Body of pancreas (tissue), 4 donors: ENCODE data around the gene NID2. TPM values are rescaled to one million over a fixed set of nuclear protein-coding genes. Genes with fewer than 3 reads are reported as not detected.

Experiments used
- ATAC-seq: fragments of 150-250 bp; one replicate; pipeline ENCODE4 v1.9.1; 2016
- DNase-seq, 4 donors: peaks; one replicate each; pipeline ENCODE4 v3.0.0-alpha.2; 2019
- H3K27ac ChIP-seq, 4 donors: fragments of 200-600 bp; sonication (generic); 1 replicate in 3 of 4; 2 replicates in 1 of 4; pipeline versions ENCODE4 v1.5.1 to v1.6.1; 2016 to 2019; ENCODE audit warnings: mild to moderate bottlenecking in 1 of 4, mixed read lengths in 1 of 4, moderate library complexity in 1 of 4
- H3K27me3 ChIP-seq, 2 donors: fragments of 200-600 bp; sonication (generic); one replicate each; pipeline ENCODE4 v1.6.0; 2016; ENCODE audit warnings: mild to moderate bottlenecking in 1 of 2
- H3K36me3 ChIP-seq, 2 donors: fragments of 200-600 bp; sonication (generic); replicated peaks in 1 of 2; 2 replicates each; pipeline ENCODE4 v1.5.1; 2016; ENCODE audit warnings: low read depth in 2 of 2; ENCODE audit not compliant: insufficient read depth in 1 of 2
- H3K4me1 ChIP-seq: fragments of 200-600 bp; sonication (generic); one replicate; pipeline ENCODE4 v1.6.0; 2016
- H3K4me3 ChIP-seq, 2 donors: fragments of 200-600 bp; sonication (generic); 1 replicate in 1 of 2; 2 replicates in 1 of 2; pipeline ENCODE4 v1.5.1; 2016 to 2019
- H3K9me3 ChIP-seq, 3 donors: fragments of 200-600 bp; sonication (generic); 1 replicate in 2 of 3; 2 replicates in 1 of 3; pipeline ENCODE4 v1.5.1; 2016
- CTCF ChIP-seq, 7 experiments: fragments of 450-650 bp in 4 of 7; fragments of 200-600 bp in 3 of 7; sonication (generic) in 3 of 7; IDR thresholded peaks; one replicate each; pipeline ENCODE4 v1.5.1; 2016 to 2019; ENCODE audit warnings: antibody characterized with exemption in 7 of 7
- POLR2A ChIP-seq, 3 donors: fragments of 450-650 bp; IDR thresholded peaks; one replicate each; pipeline ENCODE4 v1.6.1; 2016; ENCODE audit warnings: antibody characterized with exemption in 3 of 3, mild to moderate bottlenecking in 2 of 3
- WGBS, 2 donors: methylation state at CpG; one replicate each; pipeline ENCODE4 v1.1.5; 2017; 5-methylcytosine and 5-hydroxymethylcytosine counted together
- intact Hi-C: fragments of 100-400 bp; cut with DNase I; formaldehyde crosslinking; loops from one replicate; pipeline ENCODE4 v1.15.1; 2023
- total RNA-seq, 2 donors: library from RNA; depleted of rRNA; stranded (reverse); fragments of >200 nt; gene quantifications; one replicate each; pipeline ENCODE4 v1.1.0, GENCODE V29; 2016

Gene NID2
- total RNA-seq, 2 donors from 2014 or later: 34.6 to 37.6 TPM

- WGBS, 2 donors: 76 to 83% methylated on average over 3 of the region's 3 CpGs
- no peak overlapping the region for H3K4me3 ChIP-seq
- H3K27ac ChIP-seq: no peak overlapping the region
- H3K27me3 ChIP-seq: no peaks in the 10 kb centered on the region
- peaks cover 0 to 19% of the 10 kb centered on the region in 2 donors for H3K36me3 ChIP-seq
- DNase-seq (no peak), ATAC-seq (no peak)
- intact Hi-C loops: no loop called here
- H3K4me1 ChIP-seq: peaks cover 24% of the 10 kb centered on the region
- H3K9me3 ChIP-seq: no peaks in the 10 kb centered on the region
- TF ChIP-seq CTCF (IDR thresholded peaks at IDR 0.05) (no peak), POLR2A (IDR thresholded peaks at IDR 0.05) (no peak)
These were observed 68.2 kb downstream of the NID2 start for GRCh38 chr14:52000696-52001095.

- Histone ChIP-seq H3K4me3 (no peak overlapping the region), H3K27ac (no peak overlapping the region), H3K4me1 (peaks cover 24% of the 10 kb centered on the region), H3K27me3 (no peaks in the 10 kb centered on the region), H3K9me3 (no peaks in the 10 kb centered on the region), H3K36me3 (peaks cover 0 to 14% of the 10 kb centered on the region in 2 donors)
- WGBS, 2 donors: 68 to 81% methylated on average over 3 of the region's 3 CpGs
- ATAC-seq (no peak), DNase-seq (no peak)
- TF ChIP-seq CTCF (IDR thresholded peaks at IDR 0.05): no peak
- no peak for TF ChIP-seq POLR2A (IDR thresholded peaks at IDR 0.05)
- intact Hi-C loops: no loop called here
These were observed 68.8 kb downstream of the NID2 start for GRCh38 chr14:52000019-52000582.

- 59 to 80% methylated on average over 2 of the region's 2 CpGs for WGBS, 2 donors
- intact Hi-C loops: no loop called here
- H3K9me3 ChIP-seq: no peaks in the 10 kb centered on the region
- peaks cover 22% of the 10 kb centered on the region for H3K4me1 ChIP-seq
- DNase-seq (no peak), ATAC-seq (no peak)
- TF ChIP-seq POLR2A (IDR thresholded peaks at IDR 0.05): no peak
- TF ChIP-seq CTCF (IDR thresholded peaks at IDR 0.05): no peak
- no peaks in the 10 kb centered on the region for H3K27me3 ChIP-seq
- no peak overlapping the region for H3K4me3 ChIP-seq
- no peak overlapping the region for H3K27ac ChIP-seq
- H3K36me3 ChIP-seq: peaks cover 0 to 19% of the 10 kb centered on the region in 2 donors
These were observed 69.8 kb downstream of the NID2 start for GRCh38 chr14:51999084-51999483.

- H3K36me3 ChIP-seq: peaks cover 0 to 21% of the 10 kb centered on the region in 2 donors
- H3K4me3 ChIP-seq: no peak overlapping the region
- H3K27ac ChIP-seq: no peak overlapping the region
- no peaks in the 10 kb centered on the region for H3K27me3 ChIP-seq
- no peak for DNase-seq
- H3K4me1 ChIP-seq: peaks cover 15% of the 10 kb centered on the region
- no peaks in the 10 kb centered on the region for H3K9me3 ChIP-seq
- intact Hi-C loops: no loop called here
- ATAC-seq: no peak
- no peak for TF ChIP-seq POLR2A (IDR thresholded peaks at IDR 0.05)
- no peak for TF ChIP-seq CTCF (IDR thresholded peaks at IDR 0.05)
These were observed 70.5 kb downstream of the NID2 start for GRCh38 chr14:51998348-51998747.

GRCh38 chr14:51996148-51996746, 72.6 kb downstream of the NID2 start:
- DNase-seq: peak in 1 of 4 donors; percentile 19
- Histone ChIP-seq H3K4me3 (no peak overlapping the region), H3K27me3 (no peaks in the 10 kb centered on the region), H3K27ac (no peak overlapping the region), H3K9me3 (no peaks in the 10 kb centered on the region), H3K36me3 (peaks cover 0 to 19% of the 10 kb centered on the region in 2 donors), H3K4me1 (peaks cover under 1% of the 10 kb centered on the region)
- peak; percentile 42 for ATAC-seq
- TF ChIP-seq CTCF (IDR thresholded peaks at IDR 0.05): peak; percentile 53 to 86 (median 73)
- no peak for TF ChIP-seq POLR2A (IDR thresholded peaks at IDR 0.05)
- WGBS, 2 donors: 37 to 41% methylated on average over 4 of the region's 4 CpGs
- intact Hi-C loops: no loop called here
